HepG2 (cell line): Measurements from ENCODE around the gene MLLT10. TPM values are rescaled to one million over a fixed set of nuclear protein-coding genes. Genes with fewer than 3 reads are reported as not detected.
A peak's percentile ranks its signal among the peaks of the same experiment; 100 is the strongest.

Source experiments
- ATAC-seq: fragments of 200-7000 bp; cut with Tn5 transposase; 3 replicates; pipeline ENCODE4 v1.9.1; 2020; ENCODE audit warnings: mild to moderate bottlenecking, moderate library complexity
- BruUV-seq: library from RNA; stranded (reverse); fragments of 400-500 nt; replicated peaks from 2 replicates; lab custom pipeline; 2021; lab: Mats Ljungman, UMichigan
- CTCF ChIA-PET: fragments of 300-600 bp; formaldehyde crosslinking; extraction: SDS; loops from one replicate; lab custom pipeline; 2021; ENCODE audit warnings: low total read pairs, inconsistent platforms, low intra/inter-chr PET ratio; lab: Yijun Ruan, JAX
- POLR2A ChIA-PET: fragments of 350-600 bp; sonication (Branson Sonifier 250); formaldehyde crosslinking; loops from one replicate; lab custom pipeline; 2020; ENCODE audit warnings: antibody characterized with exemption, inconsistent platforms; lab: Yijun Ruan, JAX
- DNase-seq: peaks from one replicate; pipeline ENCODE4 v3.0.0-alpha.2; 2015; ENCODE audit warnings: low spot score
- FAIRE-seq: peaks from 3 replicates; lab custom pipeline; 2011; peaks lifted over from hg19 to GRCh38; lab: Jason Lieb, UNC
- H2AFZ ChIP-seq: one replicate; pipeline ENCODE4 v1.6.1; 2011; ENCODE audit warnings: low read length, inconsistent platforms
- H3K27ac ChIP-seq: fragments of 300-600 bp; 3 replicates; pipeline ENCODE4 v1.8.0; 2011; ENCODE audit warnings: mixed run types, mild to moderate bottlenecking, mixed read lengths, low read length, inconsistent platforms; ENCODE audit not compliant: insufficient read depth; ENCODE audit errors: extremely low read length
- H3K27me3 ChIP-seq, 2 experiments: fragments of 200-600 bp in 1 of 2; 2 replicates in 1 of 2; 3 replicates in 1 of 2; pipeline versions ENCODE4 v1.6.0 to v1.8.0; 2011; ENCODE audit warnings: low read length in 2 of 2, mild to moderate bottlenecking in 2 of 2, moderate library complexity in 2 of 2, inconsistent platforms in 1 of 2; ENCODE audit not compliant: insufficient read depth in 2 of 2, control insufficient read depth in 1 of 2
- H3K36me3 ChIP-seq, 2 experiments: fragments of 200-600 bp in 1 of 2; replicated peaks in 1 of 2; 2 replicates in 1 of 2; 3 replicates in 1 of 2; pipeline versions ENCODE4 v1.5.1 to v1.8.0; 2011; ENCODE audit warnings: low read length in 2 of 2, inconsistent platforms in 1 of 2; ENCODE audit not compliant: insufficient read depth in 2 of 2, control insufficient read depth in 1 of 2
- H3K4me1 ChIP-seq: 2 replicates; pipeline ENCODE4 v1.5.1; 2012; ENCODE audit warnings: low read length, inconsistent platforms; ENCODE audit not compliant: insufficient read depth
- H3K4me2 ChIP-seq: 2 replicates; pipeline ENCODE4 v1.6.0; 2011; ENCODE audit warnings: low read depth, low read length, inconsistent platforms
- H3K4me3 ChIP-seq, 3 experiments: fragments of 200-600 bp in 1 of 3; sonication (generic), shearing (Covaris generic) in 1 of 3; replicated peaks in 1 of 3; 2 replicates each; pipeline ENCODE4 v1.5.1; 2011 to 2016; ENCODE audit warnings: low read length in 3 of 3, inconsistent platforms in 2 of 3, low read depth in 2 of 3, mild to moderate bottlenecking in 2 of 3, control low read depth in 1 of 3, mixed read lengths in 1 of 3; ENCODE audit not compliant: insufficient read depth in 1 of 3
- H3K79me2 ChIP-seq: one replicate; pipeline ENCODE4 v1.6.1; 2011; ENCODE audit warnings: low read length, inconsistent platforms; ENCODE audit not compliant: insufficient read depth
- H3K9ac ChIP-seq: 2 replicates; pipeline ENCODE4 v1.6.0; 2011; ENCODE audit warnings: mild to moderate bottlenecking, low read depth, low read length, inconsistent platforms; ENCODE audit not compliant: insufficient read depth
- H3K9me3 ChIP-seq: 2 replicates; pipeline ENCODE4 v1.5.1; 2012; ENCODE audit warnings: mild to moderate bottlenecking, low read length
- H4K20me1 ChIP-seq: 2 replicates; pipeline ENCODE4 v1.6.0; 2011; ENCODE audit warnings: inconsistent platforms, mild to moderate bottlenecking, low read length, moderate library complexity; ENCODE audit not compliant: insufficient read depth
- DPF2 ChIP-seq: sonication (generic); formaldehyde crosslinking; IDR thresholded peaks from 2 replicates; pipeline ENCODE4 v1.4.0; 2020; ENCODE audit warnings: mild to moderate bottlenecking, low read depth, missing genetic modification reagents, borderline replicate concordance
- HNRNPK ChIP-seq: fragments of 200-400 bp; formaldehyde crosslinking; IDR thresholded peaks from 2 replicates; pipeline ENCODE4 v1.6.1; 2018; ENCODE audit warnings: low read length, low read depth, moderate library complexity, mild to moderate bottlenecking; ENCODE audit not compliant: poor library complexity, severe bottlenecking
- MED1 ChIP-seq: sonication (generic); formaldehyde crosslinking; IDR thresholded peaks from 2 replicates; pipeline ENCODE4 v1.4.0; 2020; ENCODE audit warnings: missing genetic modification reagents
- MIXL1 ChIP-seq: IDR thresholded peaks from 2 replicates; pipeline ENCODE4 v1.6.1; 2016
- MYC ChIP-seq: sonication (generic); formaldehyde crosslinking; IDR thresholded peaks from 2 replicates; pipeline ENCODE4 v1.9.0; 2021; ENCODE audit warnings: missing genetic modification reagents, borderline replicate concordance
- POLR2AphosphoS2 ChIP-seq: IDR thresholded peaks from 2 replicates; pipeline ENCODE4 v1.6.1; 2011; ENCODE audit warnings: low read depth, low read length, improper control_type of control experiment
- YEATS2 ChIP-seq: sonication (generic); formaldehyde crosslinking; IDR thresholded peaks from 2 replicates; pipeline ENCODE4 v1.4.0; 2020; ENCODE audit warnings: missing genetic modification reagents, borderline replicate concordance
- WGBS: methylation state at CpG from one replicate; pipeline ENCODE4 v1.1.6; 2017; ENCODE audit warnings: low lambda C conversion rate; 5-methylcytosine and 5-hydroxymethylcytosine counted together
- in situ Hi-C: cut with HindIII; loops from 2 replicates; pipeline ENCODE4 v1.10.0; 2017; ENCODE audit warnings: low pct_unique_long_range_greater_than_20kb; ENCODE audit not compliant: extremely low pct_ligation_motif_present
- intact Hi-C: fragments of 100-400 bp; cut with micrococcal nuclease; formaldehyde crosslinking; loops from one replicate; pipeline ENCODE4 v1.10.0; 2022; ENCODE audit not compliant: unreplicated experiment
- polyA plus RNA-seq, 8 experiments: library from polyadenylated mRNA; depleted of rRNA in 3 of 8; stranded (reverse) in 7 of 8; unstranded in 1 of 8; fragments of >200 nt; fragmentation: Illumina TruSeq in 4 of 8; extraction: Trizol in 4 of 8; gene quantifications; 2 replicates each; pipeline versions ENCODE4 v1.2.1 to v1.2.3, GENCODE V29; 2011 to 2016; ENCODE audit warnings: low read depth in 4 of 8, missing spikeins in 1 of 8, mixed read lengths in 1 of 8; ENCODE audit not compliant: insufficient read depth in 1 of 8
- total RNA-seq, 5 experiments: library from RNA; depleted of rRNA; stranded (reverse); fragments of >200 nt; fragmentation: Illumina TruSeq; extraction: Trizol; gene quantifications; 2 replicates each; pipeline ENCODE4 v1.2.3, GENCODE V29; 2016; ENCODE audit warnings: low read depth in 1 of 5

MLLT10 gene
- total and polyA plus RNA-seq, 2 of the 13 experiments (the other 11 are each of a cell fraction or from before 2014, with no cell fraction given): 51.3 to 84.1 TPM

- Histone ChIP-seq H3K4me1 (peaks cover 48% of the 10 kb centered on the region), H3K4me2 (no peak overlapping the region), H2AFZ (no peak overlapping the region), H3K27me3 (no peaks in the 10 kb centered on the region; a peak in 1 of 5 replicates), H3K36me3 (no peaks in the 10 kb centered on the region), H4K20me1 (no peaks in the 10 kb centered on the region), H3K9me3 (no peaks in the 10 kb centered on the region), H3K27ac (no peak overlapping the region), H3K79me2 (peaks cover 2% of the 10 kb centered on the region), H3K4me3 (no peak overlapping the region), H3K9ac (no peak overlapping the region)
- FAIRE-seq (no peak), DNase-seq (no peak), ATAC-seq (no peak)
- no TSS peak for BruUV-seq
- 87% methylated on average over 8 of the region's 8 CpGs for WGBS
- in situ Hi-C loops (loop anchor here (25.0 kb wide), 1 partner anchor 791 kb away; the partner anchor contains the start of genes BMI1 and COMMD3), intact Hi-C loops (no loop called here)
- no peak for TF ChIP-seq DPF2 (CRISPR knock-in tag)
- no peak for TF ChIP-seq YEATS2 (CRISPR knock-in tag)
- TF ChIP-seq MIXL1 (CRISPR knock-in tag): no peak
- TF ChIP-seq MED1 (CRISPR knock-in tag): no peak
- ChIA-PET POLR2A (interaction anchor here (1.3 kb wide), 1 partner anchor 24 kb away, joined by 4 read pairs; no protein-coding TSS in a partner anchor), CTCF (no interaction called here)
Measured at GRCh38 chr10:21520949-21521348, 13.1 kb upstream of the MLLT10 start.

GRCh38 chr10:21521751-21522533, 12.1 kb upstream of the MLLT10 start:
- BruUV-seq: no TSS peak
- peaks cover 6% of the 10 kb centered on the region for H3K79me2 ChIP-seq
- ATAC-seq (no peak), FAIRE-seq (no peak), DNase-seq (no peak)
- H3K4me3 ChIP-seq: no peak overlapping the region
- H3K9me3 ChIP-seq: no peaks in the 10 kb centered on the region
- no peak overlapping the region for H3K27ac ChIP-seq
- H3K4me1 ChIP-seq: peaks cover 45% of the 10 kb centered on the region
- H4K20me1 ChIP-seq: no peaks in the 10 kb centered on the region
- no peaks in the 10 kb centered on the region for H3K36me3 ChIP-seq
- intact Hi-C loops (no loop called here), in situ Hi-C loops (loop anchor here (25.0 kb wide), 1 partner anchor 790 kb away; the partner anchor contains the start of genes BMI1 and COMMD3)
- ChIA-PET CTCF (no interaction called here), POLR2A (interaction anchor here (0.9 to 1.3 kb wide), 2 partner anchors 25 kb away, joined by 3 to 4 read pairs; no protein-coding TSS in a partner anchor)
- H3K9ac ChIP-seq: no peak overlapping the region
- no peak overlapping the region for H2AFZ ChIP-seq
- 89% methylated on average over 4 of the region's 4 CpGs for WGBS
- H3K4me2 ChIP-seq: no peak overlapping the region
- no peaks in the 10 kb centered on the region for H3K27me3 ChIP-seq
- TF ChIP-seq MYC (CRISPR knock-in tag): no peak
- peak; percentile 88 for TF ChIP-seq HNRNPK
- TF ChIP-seq POLR2AphosphoS2: no peak
